Measurements from ENCODE around the gene RBM19.

RBM19 gene

GRCh38 chr12:113983777-113984448 lies 17.8 kb upstream of the RBM19 start:
- DNase-seq (ENCODE audit: low spot score), result no peak
- no peak for TF ChIP-seq CTCF (IDR thresholded peaks at IDR 0.05; ENCODE audit: extremely low read depth, missing control alignments)

GRCh38 chr12:113983265-113983664 lies 17.1 kb upstream of the RBM19 start:
- TF ChIP-seq CTCF (IDR thresholded peaks at IDR 0.05; ENCODE audit: extremely low read depth, missing control alignments), result no peak
- no peak for DNase-seq (ENCODE audit: low spot score)

GRCh38 chr12:113981876-113982275 lies 15.8 kb upstream of the RBM19 start:
- no peak for TF ChIP-seq CTCF (IDR thresholded peaks at IDR 0.05; ENCODE audit: extremely low read depth, missing control alignments)
- no peak for DNase-seq (ENCODE audit: low spot score)

- TF ChIP-seq CTCF (IDR thresholded peaks at IDR 0.05; ENCODE audit: extremely low read depth, missing control alignments), result peak; percentile 87
- DNase-seq (ENCODE audit: low spot score), result peak; percentile 51
These were observed 14.6 kb upstream of the RBM19 start for GRCh38 chr12:113980537-113981337.

- peak; percentile 6 for TF ChIP-seq CTCF (IDR thresholded peaks at IDR 0.05; ENCODE audit: extremely low read depth, missing control alignments)
These were observed 13.9 kb upstream of the RBM19 start for GRCh38 chr12:113980054-113980453.

GRCh38 chr12:113978080-113978479 lies 12.0 kb upstream of the RBM19 start:
- no peak for TF ChIP-seq CTCF (IDR thresholded peaks at IDR 0.05; ENCODE audit: extremely low read depth, missing control alignments)

More at GRCh38 chr12:113980054-113980453, 13.9 kb upstream of the RBM19 start:
- DNase-seq (ENCODE audit: low spot score), result no peak

GRCh38 chr12:113974006-113974405 lies 7.9 kb upstream of the RBM19 start:
- TF ChIP-seq CTCF (IDR thresholded peaks at IDR 0.05; ENCODE audit: extremely low read depth, missing control alignments), result no peak
- no peak for DNase-seq (ENCODE audit: low spot score)

More at GRCh38 chr12:113978080-113978479, 12.0 kb upstream of the RBM19 start:
- DNase-seq (ENCODE audit: low spot score), result no peak

Measured in GM20000 (cell line).